ENCODE measurements around the gene CEP290. TPM values are rescaled to one million over a fixed set of nuclear protein-coding genes. Genes with fewer than 3 reads are reported as not detected.

The CEP290 gene
- polyA plus RNA-seq, 1 donor from 2014 or later = 43.9 TPM

DNA sequence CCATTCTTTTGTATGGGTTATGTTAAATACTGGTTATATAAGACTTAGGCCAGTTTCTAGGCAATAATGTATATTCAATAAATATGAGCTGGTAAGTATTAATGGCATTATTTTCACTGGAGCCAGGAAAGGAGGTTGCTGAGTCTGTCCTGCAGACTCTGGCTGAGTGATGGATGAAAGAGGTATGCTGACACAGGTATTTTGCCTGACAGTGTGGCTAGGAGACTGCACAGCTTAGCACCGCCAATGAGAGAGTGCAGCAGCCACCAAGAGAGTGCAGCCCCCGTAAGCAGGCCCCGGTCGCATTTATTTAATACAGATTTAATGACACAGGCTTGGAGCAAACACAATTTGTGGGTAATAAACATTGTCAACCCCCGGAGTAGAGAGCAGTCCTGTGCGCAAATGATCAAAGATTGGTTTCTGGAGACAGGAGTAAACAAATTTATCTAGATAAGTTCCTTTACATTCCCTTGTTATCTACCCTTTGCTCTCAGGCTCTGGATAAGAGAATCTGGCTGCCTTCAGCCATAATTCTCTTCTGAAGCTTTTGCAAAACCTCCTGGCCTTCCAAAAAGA, 37.6 kb upstream of the CEP290 start:
- Histone ChIP-seq H3K79me2 (replicated peaks; ENCODE audit: insufficient read depth, low read length) (no peaks in the 10 kb centered on the region), H3K4me2 (ENCODE audit: low read length) (no peak overlapping the region), H3K36me3 (ENCODE audit: insufficient read depth, low read length) (peaks cover 10% of the 10 kb centered on the region), H3K27me3 (ENCODE audit: insufficient read depth, low read depth, low read length) (no peaks in the 10 kb centered on the region), H3K4me3 (ENCODE audit: low read length) (no peak overlapping the region), H3K27ac (ENCODE audit: low read length) (no peak overlapping the region), H3F3A (ENCODE audit: insufficient read depth, low read length, poor library complexity, severe bottlenecking) (no peaks in the 10 kb centered on the region), H3K9ac (ENCODE audit: low read length) (no peak overlapping the region), H3K9me3 (ENCODE audit: low read length) (no peaks in the 10 kb centered on the region), H4K20me1 (ENCODE audit: insufficient read depth) (no peaks in the 10 kb centered on the region), H3K9me2 (ENCODE audit: insufficient read depth, low read length) (no peaks in the 10 kb centered on the region), H2AFZ (ENCODE audit: low read depth, low read length) (no peak overlapping the region)
- TF ChIP-seq MXI1 (conservative IDR thresholded peaks at IDR 0.05; ENCODE audit: poor library complexity, severe bottlenecking) = no peak
- no peak for TF ChIP-seq TAF1 (IDR thresholded peaks at IDR 0.05; ENCODE audit: low read depth)
- no peak for TF ChIP-seq SMC3 (conservative IDR thresholded peaks at IDR 0.05; ENCODE audit: poor library complexity)
- TF ChIP-seq REST (IDR thresholded peaks at IDR 0.05; ENCODE audit: borderline replicate concordance) = no peak
- TF ChIP-seq EZH2 (IDR thresholded peaks at IDR 0.05; ENCODE audit: borderline replicate concordance, insufficient read depth, low read length, poor library complexity, severe bottlenecking) = no peak
- no peak for TF ChIP-seq EP300 (conservative IDR thresholded peaks at IDR 0.05; ENCODE audit: poor library complexity, severe bottlenecking)
- no peak for TF ChIP-seq CTCF (IDR thresholded peaks at IDR 0.05; ENCODE audit: poor library complexity, severe bottlenecking)
- no peak for TF ChIP-seq POLR2AphosphoS5 (IDR thresholded peaks at IDR 0.05)
- no peak for TF ChIP-seq RAD21 (conservative IDR thresholded peaks at IDR 0.05)

DNA sequence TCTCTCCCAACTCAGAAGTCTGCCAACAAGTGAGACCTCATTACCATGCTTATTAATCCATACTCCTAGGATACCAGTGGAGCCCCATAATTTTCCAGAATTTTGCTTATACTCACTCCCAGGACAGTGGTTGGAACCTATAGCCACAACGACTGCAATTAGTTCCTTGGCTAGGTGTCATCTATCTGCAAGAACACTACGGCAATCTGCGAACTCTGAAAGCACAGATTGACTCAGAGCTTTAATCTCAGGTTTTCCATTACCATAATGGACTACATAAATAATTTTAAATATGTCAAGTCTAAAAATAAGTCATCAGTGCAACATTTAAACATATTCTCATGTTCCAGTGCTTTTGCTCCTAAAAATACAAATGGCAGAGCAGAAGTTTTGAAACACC, 33.7 kb upstream of the CEP290 start:
- H3K4me2 ChIP-seq (ENCODE audit: low read length) = no peak overlapping the region
- H3K36me3 ChIP-seq (ENCODE audit: insufficient read depth, low read length) = peaks cover 13% of the 10 kb centered on the region
- H3K4me3 ChIP-seq (ENCODE audit: low read length) = no peak overlapping the region
- no peaks in the 10 kb centered on the region for H3F3A ChIP-seq (ENCODE audit: insufficient read depth, low read length, poor library complexity, severe bottlenecking)
- no peaks in the 10 kb centered on the region for H3K27me3 ChIP-seq (ENCODE audit: insufficient read depth, low read depth, low read length)
- H3K79me2 ChIP-seq (replicated peaks; ENCODE audit: insufficient read depth, low read length) = no peaks in the 10 kb centered on the region
- H2AFZ ChIP-seq (ENCODE audit: low read depth, low read length) = no peak overlapping the region
- TF ChIP-seq REST (IDR thresholded peaks at IDR 0.05; ENCODE audit: borderline replicate concordance) = no peak
- TF ChIP-seq EZH2 (IDR thresholded peaks at IDR 0.05; ENCODE audit: borderline replicate concordance, insufficient read depth, low read length, poor library complexity, severe bottlenecking) = no peak
- no peak for TF ChIP-seq EP300 (conservative IDR thresholded peaks at IDR 0.05; ENCODE audit: poor library complexity, severe bottlenecking)
- no peak for TF ChIP-seq MXI1 (conservative IDR thresholded peaks at IDR 0.05; ENCODE audit: poor library complexity, severe bottlenecking)
- no peak for TF ChIP-seq SMC3 (conservative IDR thresholded peaks at IDR 0.05; ENCODE audit: poor library complexity)
- TF ChIP-seq TAF1 (IDR thresholded peaks at IDR 0.05; ENCODE audit: low read depth) = no peak
- TF ChIP-seq RAD21 (conservative IDR thresholded peaks at IDR 0.05) = no peak
- no peak for TF ChIP-seq POLR2AphosphoS5 (IDR thresholded peaks at IDR 0.05)
- TF ChIP-seq CTCF (IDR thresholded peaks at IDR 0.05; ENCODE audit: poor library complexity, severe bottlenecking) = no peak
- H3K27ac ChIP-seq (ENCODE audit: low read length) = no peak overlapping the region
- H3K9me3 ChIP-seq (ENCODE audit: low read length) = no peaks in the 10 kb centered on the region
- no peaks in the 10 kb centered on the region for H3K9me2 ChIP-seq (ENCODE audit: insufficient read depth, low read length)
- H4K20me1 ChIP-seq (ENCODE audit: insufficient read depth) = no peaks in the 10 kb centered on the region
- H3K9ac ChIP-seq (ENCODE audit: low read length) = no peak overlapping the region

Measured in neural cell (in vitro differentiated cells).